ENCODE results near the gene ADCY9. TPM values are rescaled to one million over a fixed set of nuclear protein-coding genes. Genes with fewer than 3 reads are reported as not detected.

The ADCY9 gene
- total RNA-seq, 1 experiment from 2014 or later = 7.1 TPM

GRCh38 chr16:4052801-4053293 is 63.4 kb downstream of the ADCY9 start:
- H3K9me3 Mint-ChIP-seq (ENCODE audit: low read depth, unreplicated experiment) = no peaks in the 10 kb centered on the region
- DNase-seq = no peak
- H3K4me1 Mint-ChIP-seq (ENCODE audit: low read depth, unreplicated experiment) = peaks cover 28% of the 10 kb centered on the region
- intact Hi-C loops (cut with micrococcal nuclease; ENCODE audit: unreplicated experiment) = loop anchor here (5.0 kb wide), 1 partner anchor 36 kb away; no protein-coding TSS in a partner anchor
- no peaks in the 10 kb centered on the region for H3K36me3 Mint-ChIP-seq (ENCODE audit: insufficient read depth, unreplicated experiment)
- TF ChIP-seq CTCF (IDR thresholded peaks at IDR 0.05; ENCODE audit: unreplicated experiment) = no peak
- CTCF ChIA-PET = interaction anchor here (1.1 to 1.3 kb wide), 3 partner anchors 12 to 201 kb away, joined by 3 to 9 read pairs (median 6); no protein-coding TSS in a partner anchor
- H3K27me3 Mint-ChIP-seq (ENCODE audit: unreplicated experiment) = no peaks in the 10 kb centered on the region
- BruUV-seq (replicated peaks) = no TSS peak
- H3K4me3 Mint-ChIP-seq (ENCODE audit: low read depth, unreplicated experiment) = peak overlapping the region; percentile 55
- peak overlapping the region; percentile 70 for H3K27ac Mint-ChIP-seq (ENCODE audit: unreplicated experiment)

- DNase-seq = no peak
- peaks cover 28% of the 10 kb centered on the region for H3K4me1 Mint-ChIP-seq (ENCODE audit: low read depth, unreplicated experiment)
- no peaks in the 10 kb centered on the region for H3K9me3 Mint-ChIP-seq (ENCODE audit: low read depth, unreplicated experiment)
- CTCF ChIA-PET = no interaction called here
- H3K4me3 Mint-ChIP-seq (ENCODE audit: low read depth, unreplicated experiment) = no peak overlapping the region
- no peaks in the 10 kb centered on the region for H3K36me3 Mint-ChIP-seq (ENCODE audit: insufficient read depth, unreplicated experiment)
- H3K27me3 Mint-ChIP-seq (ENCODE audit: unreplicated experiment) = no peaks in the 10 kb centered on the region
- BruUV-seq (replicated peaks) = no TSS peak
- no peak overlapping the region for H3K27ac Mint-ChIP-seq (ENCODE audit: unreplicated experiment)
- TF ChIP-seq CTCF (IDR thresholded peaks at IDR 0.05; ENCODE audit: unreplicated experiment) = no peak
- intact Hi-C loops (cut with micrococcal nuclease; ENCODE audit: unreplicated experiment) = loop anchor here (5.0 kb wide), 1 partner anchor 35 kb away; no protein-coding TSS in a partner anchor
These were observed 64.1 kb downstream of the ADCY9 start for GRCh38 chr16:4052096-4052495.

- no TSS peak for BruUV-seq (replicated peaks)
- peaks cover 28% of the 10 kb centered on the region for H3K4me1 Mint-ChIP-seq (ENCODE audit: low read depth, unreplicated experiment)
- H3K36me3 Mint-ChIP-seq (ENCODE audit: insufficient read depth, unreplicated experiment) = no peaks in the 10 kb centered on the region
- CTCF ChIA-PET = no interaction called here
- no peak for DNase-seq
- no peaks in the 10 kb centered on the region for H3K9me3 Mint-ChIP-seq (ENCODE audit: low read depth, unreplicated experiment)
- intact Hi-C loops (cut with micrococcal nuclease; ENCODE audit: unreplicated experiment) = loop anchor here (5.0 kb wide), 1 partner anchor 34 kb away; no protein-coding TSS in a partner anchor
- no peak overlapping the region for H3K27ac Mint-ChIP-seq (ENCODE audit: unreplicated experiment)
- no peak overlapping the region for H3K4me3 Mint-ChIP-seq (ENCODE audit: low read depth, unreplicated experiment)
- no peaks in the 10 kb centered on the region for H3K27me3 Mint-ChIP-seq (ENCODE audit: unreplicated experiment)
- TF ChIP-seq CTCF (IDR thresholded peaks at IDR 0.05; ENCODE audit: unreplicated experiment) = no peak
These were observed 64.7 kb downstream of the ADCY9 start for GRCh38 chr16:4051591-4051990.

GRCh38 chr16:4049031-4049430 is 67.2 kb downstream of the ADCY9 start:
- intact Hi-C loops (cut with micrococcal nuclease; ENCODE audit: unreplicated experiment) = no loop called here
- no peak for DNase-seq
- Mint-ChIP-seq H3K9me3 (ENCODE audit: low read depth, unreplicated experiment) (no peaks in the 10 kb centered on the region), H3K27ac (ENCODE audit: unreplicated experiment) (no peak overlapping the region), H3K36me3 (ENCODE audit: insufficient read depth, unreplicated experiment) (no peaks in the 10 kb centered on the region), H3K4me1 (ENCODE audit: low read depth, unreplicated experiment) (peaks cover 32% of the 10 kb centered on the region), H3K27me3 (ENCODE audit: unreplicated experiment) (no peaks in the 10 kb centered on the region), H3K4me3 (ENCODE audit: low read depth, unreplicated experiment) (no peak overlapping the region)
- TF ChIP-seq CTCF (IDR thresholded peaks at IDR 0.05; ENCODE audit: unreplicated experiment) = no peak
- no TSS peak for BruUV-seq (replicated peaks)
- CTCF ChIA-PET = interaction anchor here (1.0 kb wide), 1 partner anchor 9 kb away, joined by 3 read pairs; no protein-coding TSS in a partner anchor
